Activated B cell treated with CpG ODN at 0.5 μM for 24 hours (primary cell): ENCODE results near the gene BRS3. TPM values are rescaled to one million over a fixed set of nuclear protein-coding genes. Genes with fewer than 3 reads are reported as not detected.

Experiments used
- ATAC-seq: fragments of 200-7000 bp; cut with Tn5 transposase; one replicate; pipeline ENCODE4 v1.10.0; 2021; ENCODE audit warnings: low read depth, mild to moderate bottlenecking, moderate library complexity
- CTCF ChIA-PET: fragments of 350-600 bp; sonication (Branson Sonifier 250); formaldehyde crosslinking; loops from one replicate; lab custom pipeline; 2021; ENCODE audit warnings: antibody characterized with exemption; lab: Charles Lee
- POLR2A ChIA-PET: fragments of 350-600 bp; sonication (Branson Sonifier 250); formaldehyde crosslinking; loops from one replicate; lab custom pipeline; 2021; ENCODE audit warnings: antibody characterized with exemption; lab: Charles Lee
- DNase-seq: peaks from one replicate; pipeline ENCODE4 v3.0.0; 2022
- H3K27ac Mint-ChIP-seq: one replicate; pipeline ENCODE4 v1.8.0; 2020; ENCODE audit warnings: mixed read lengths
- H3K27me3 Mint-ChIP-seq: one replicate; pipeline ENCODE4 v1.8.0; 2021; ENCODE audit warnings: mixed read lengths
- H3K36me3 Mint-ChIP-seq: one replicate; pipeline ENCODE4 v1.8.0; 2021; ENCODE audit warnings: low read depth, mixed read lengths
- H3K4me1 Mint-ChIP-seq: one replicate; pipeline ENCODE4 v1.8.0; 2021; ENCODE audit warnings: mixed read lengths
- H3K4me3 Mint-ChIP-seq: one replicate; pipeline ENCODE4 v1.8.0; 2020; ENCODE audit warnings: mild to moderate bottlenecking, mixed read lengths
- H3K9me3 Mint-ChIP-seq: one replicate; pipeline ENCODE4 v1.8.0; 2020; ENCODE audit warnings: mixed read lengths
- CTCF ChIP-seq: fragments of 200-600 bp; IDR thresholded peaks from one replicate; pipeline ENCODE4 v1.8.0; 2022; ENCODE audit warnings: antibody characterized with exemption, mild to moderate bottlenecking
- intact Hi-C: fragments of 100-400 bp; cut with micrococcal nuclease; formaldehyde crosslinking; loops from one replicate; pipeline ENCODE4 v1.15.1; 2024
- total RNA-seq: library from RNA; stranded (reverse); gene quantifications from 2 replicates; pipeline ENCODE4 v1.2.3, GENCODE V29; 2022

BRS3 gene
- total RNA-seq, 1 donor from 2014 or later, result not detected

- CTCF ChIA-PET, result no interaction called here
- H3K27ac Mint-ChIP-seq, result no peak overlapping the region
- no peaks in the 10 kb centered on the region for H3K4me1 Mint-ChIP-seq
- H3K27me3 Mint-ChIP-seq, result peaks cover 6% of the 10 kb centered on the region
- POLR2A ChIA-PET, result no interaction called here
- DNase-seq (no peak), ATAC-seq (no peak)
- no peak overlapping the region for H3K4me3 Mint-ChIP-seq
- no peaks in the 10 kb centered on the region for H3K36me3 Mint-ChIP-seq
- H3K9me3 Mint-ChIP-seq, result no peaks in the 10 kb centered on the region
- intact Hi-C loops, result no loop called here
- TF ChIP-seq CTCF, result no peak
Observed at GRCh38 chrX:136540226-136540625, 52.5 kb downstream of the BRS3 start.

- ChIA-PET CTCF (no interaction called here), POLR2A (no interaction called here)
- ATAC-seq (no peak), DNase-seq (no peak)
- Mint-ChIP-seq H3K27me3 (peaks cover 6% of the 10 kb centered on the region), H3K9me3 (no peaks in the 10 kb centered on the region), H3K36me3 (no peaks in the 10 kb centered on the region), H3K4me3 (no peak overlapping the region), H3K27ac (no peak overlapping the region), H3K4me1 (no peaks in the 10 kb centered on the region)
- no peak for TF ChIP-seq CTCF
- intact Hi-C loops, result no loop called here
Observed at GRCh38 chrX:136541294-136541693, 53.5 kb downstream of the BRS3 start.

GRCh38 chrX:136542281-136542680 lies 54.5 kb downstream of the BRS3 start:
- POLR2A ChIA-PET, result no interaction called here
- Mint-ChIP-seq H3K27me3 (peaks cover 4% of the 10 kb centered on the region), H3K4me1 (no peaks in the 10 kb centered on the region), H3K36me3 (no peaks in the 10 kb centered on the region), H3K9me3 (no peaks in the 10 kb centered on the region), H3K4me3 (no peak overlapping the region), H3K27ac (no peak overlapping the region)
- DNase-seq (no peak), ATAC-seq (no peak)
- CTCF ChIA-PET, result no interaction called here
- no peak for TF ChIP-seq CTCF
- intact Hi-C loops, result no loop called here

Other genes starting within 250 kb of the BRS3 start
- 11.2 and 12.2 TPM in 2 replicates for gene MAP7D3, start 236.5 kb upstream of the BRS3 start, total RNA-seq
- not detected in 2 replicates for gene ADGRG4, start 187.0 kb upstream of the BRS3 start, total RNA-seq
- gene HTATSF1, start 9.6 kb downstream of the BRS3 start, total RNA-seq, result 23.9 and 24.5 TPM in 2 replicates
- not detected in 2 replicates for gene VGLL1, start 44.3 kb downstream of the BRS3 start, total RNA-seq
- gene CD40LG, start 160.2 kb downstream of the BRS3 start, total RNA-seq, result not detected in 2 replicates